Activated CD4-positive, alpha-beta T cell treated with anti-CD3 and anti-CD28 coated beads, Interleukin-2, amount 50 U/mL, for 24 hours (primary cell): Measurements from ENCODE around the gene MRNIP.
"Not testable (repeated sequence)": the region's sequence is repeated elsewhere in the genome, so short reads cannot be mapped to it uniquely, and the experiment has no call there.

Experiments
- DNase-seq, 2 donors: peaks; one replicate each; pipeline ENCODE4 v3.0.0-alpha.2; 2020; ENCODE audit warnings: low read depth in 1 of 2, low spot score in 1 of 2

Gene MRNIP

GRCh38 chr5:179840766-179841165 is 17.9 kb downstream of the MRNIP start:
- DNase-seq = no peak

DNA sequence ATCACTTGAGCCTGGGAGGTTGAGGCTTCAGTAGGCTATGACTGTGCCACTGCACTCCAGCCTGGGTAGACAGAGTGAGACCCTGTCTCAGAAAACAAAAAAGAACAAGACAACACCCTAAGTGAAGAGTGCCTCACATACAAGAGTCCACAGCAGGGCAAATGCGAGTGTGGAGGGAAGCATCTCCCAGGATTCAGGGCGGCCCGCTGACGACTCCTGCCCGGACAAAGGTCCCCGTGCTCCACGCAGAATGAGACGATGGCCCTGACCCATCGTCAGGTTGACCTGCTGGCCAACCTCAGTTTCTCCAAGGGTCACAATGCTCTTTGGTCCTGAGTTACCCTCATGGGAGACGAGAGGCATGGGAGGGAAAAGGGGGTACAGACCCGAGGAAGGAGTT is 18.3 kb downstream of the MRNIP start:
- DNase-seq = no peak

- no peak for DNase-seq
Observed at GRCh38 chr5:179839328-179840256, 19.0 kb downstream of the MRNIP start.

DNA sequence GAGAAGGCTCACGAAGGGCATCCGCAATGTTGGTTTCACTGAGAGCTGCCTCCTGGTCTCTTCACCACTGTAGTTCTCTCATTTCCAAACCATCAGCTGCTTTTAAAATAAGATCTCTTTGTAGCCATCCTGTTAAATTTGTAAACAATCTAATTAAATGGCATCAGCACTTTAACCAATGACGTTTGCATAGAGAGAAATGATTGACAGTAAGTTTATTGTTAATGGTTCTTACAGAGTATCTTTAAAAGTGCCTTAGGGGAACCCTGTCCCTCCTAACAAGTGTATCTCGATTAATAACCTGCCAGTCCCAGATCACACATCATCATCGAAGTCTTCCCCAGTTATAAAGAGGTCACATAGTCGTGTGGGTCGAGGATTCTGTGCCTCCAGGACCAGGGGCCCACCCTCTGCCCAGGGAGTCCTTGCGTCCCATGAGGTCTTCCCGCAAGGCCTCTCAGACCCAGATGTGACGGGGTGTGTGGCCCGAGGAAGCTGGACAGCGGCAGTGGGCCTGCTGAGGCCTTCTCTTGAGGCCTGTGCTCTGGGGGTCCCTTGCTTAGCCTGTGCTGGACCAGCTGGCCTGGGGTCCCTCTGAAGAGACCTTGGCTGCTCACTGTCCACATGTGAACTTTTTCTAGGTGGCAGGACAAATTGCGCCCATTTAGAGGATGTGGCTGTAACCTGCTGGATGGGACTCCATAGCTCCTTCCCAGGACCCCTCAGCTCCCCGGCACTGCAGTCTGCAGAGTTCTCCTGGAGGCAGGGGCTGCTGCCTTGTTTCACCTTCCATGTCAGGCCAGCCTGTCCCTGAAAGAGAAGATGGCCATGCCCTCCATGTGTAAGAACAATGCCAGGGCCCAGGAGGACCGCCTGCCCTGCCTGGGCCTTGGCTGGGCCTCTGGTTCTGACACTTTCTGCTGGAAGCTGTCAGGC is 21.3 kb downstream of the MRNIP start:
- DNase-seq = no peak

DNA sequence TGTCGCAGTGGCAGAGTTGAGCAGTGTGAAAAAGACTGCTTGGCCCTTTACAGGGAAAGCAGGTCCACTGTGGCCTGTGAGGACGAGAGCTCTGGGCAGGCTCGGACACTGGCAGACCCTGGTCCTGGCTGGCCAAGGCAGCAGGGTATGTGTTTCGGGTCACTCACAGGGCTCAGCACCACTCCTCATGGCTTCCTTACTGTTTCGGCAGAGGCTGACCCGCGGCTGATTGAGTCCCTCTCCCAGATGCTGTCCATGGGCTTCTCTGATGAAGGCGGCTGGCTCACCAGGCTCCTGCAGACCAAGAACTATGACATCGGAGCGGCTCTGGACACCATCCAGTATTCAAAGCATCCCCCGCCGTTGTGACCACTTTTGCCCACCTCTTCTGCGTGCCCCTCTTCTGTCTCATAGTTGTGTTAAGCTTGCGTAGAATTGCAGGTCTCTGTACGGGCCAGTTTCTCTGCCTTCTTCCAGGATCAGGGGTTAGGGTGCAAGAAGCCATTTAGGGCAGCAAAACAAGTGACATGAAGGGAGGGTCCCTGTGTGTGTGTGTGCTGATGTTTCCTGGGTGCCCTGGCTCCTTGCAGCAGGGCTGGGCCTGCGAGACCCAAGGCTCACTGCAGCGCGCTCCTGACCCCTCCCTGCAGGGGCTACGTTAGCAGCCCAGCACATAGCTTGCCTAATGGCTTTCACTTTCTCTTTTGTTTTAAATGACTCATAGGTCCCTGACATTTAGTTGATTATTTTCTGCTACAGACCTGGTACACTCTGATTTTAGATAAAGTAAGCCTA is 22.2 kb downstream of the MRNIP start:
- DNase-seq = peak; percentile 24 to 47

- DNase-seq = not testable (repeated sequence)
Observed at GRCh38 chr5:179834871-179835270, 23.7 kb downstream of the MRNIP start.

DNA sequence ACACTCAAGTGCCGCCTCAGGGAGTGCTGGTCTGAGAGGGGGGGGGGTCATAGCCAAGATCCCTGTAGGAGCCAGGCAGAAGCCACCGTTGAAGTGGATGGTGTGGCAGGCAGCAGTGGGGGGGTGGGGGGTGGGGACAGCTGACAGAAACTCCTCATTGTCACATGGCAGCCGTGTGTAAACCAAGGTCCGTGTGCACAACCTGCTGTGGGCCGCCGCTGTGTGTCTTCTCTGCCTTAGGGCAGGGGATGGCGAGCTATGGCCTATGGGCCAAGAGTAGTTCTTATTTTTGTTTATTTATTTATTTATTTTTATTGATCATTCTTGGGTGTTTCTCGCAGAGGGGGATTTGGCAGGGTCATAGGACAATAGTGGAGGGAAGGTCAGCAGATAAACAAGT is 24.5 kb downstream of the MRNIP start:
- DNase-seq = no peak

DNA sequence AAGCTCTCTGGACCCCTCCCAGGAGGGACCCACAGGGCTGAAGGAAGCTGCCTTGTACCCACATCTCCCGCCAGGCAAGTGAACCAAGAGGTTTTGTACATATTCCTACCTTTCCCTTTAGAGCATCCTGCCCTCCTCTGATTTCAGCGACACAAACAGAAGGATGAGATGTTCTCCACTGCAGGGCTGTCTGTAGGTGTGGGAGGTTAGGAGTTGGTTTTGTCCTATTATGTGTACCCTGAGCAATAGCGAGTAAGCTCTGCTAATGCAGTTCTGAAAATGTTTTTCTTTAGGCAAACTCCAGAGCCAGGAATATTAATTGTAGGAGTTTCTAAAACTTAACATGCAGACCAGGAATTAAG is 24.9 kb downstream of the MRNIP start:
- DNase-seq = no peak

DNA sequence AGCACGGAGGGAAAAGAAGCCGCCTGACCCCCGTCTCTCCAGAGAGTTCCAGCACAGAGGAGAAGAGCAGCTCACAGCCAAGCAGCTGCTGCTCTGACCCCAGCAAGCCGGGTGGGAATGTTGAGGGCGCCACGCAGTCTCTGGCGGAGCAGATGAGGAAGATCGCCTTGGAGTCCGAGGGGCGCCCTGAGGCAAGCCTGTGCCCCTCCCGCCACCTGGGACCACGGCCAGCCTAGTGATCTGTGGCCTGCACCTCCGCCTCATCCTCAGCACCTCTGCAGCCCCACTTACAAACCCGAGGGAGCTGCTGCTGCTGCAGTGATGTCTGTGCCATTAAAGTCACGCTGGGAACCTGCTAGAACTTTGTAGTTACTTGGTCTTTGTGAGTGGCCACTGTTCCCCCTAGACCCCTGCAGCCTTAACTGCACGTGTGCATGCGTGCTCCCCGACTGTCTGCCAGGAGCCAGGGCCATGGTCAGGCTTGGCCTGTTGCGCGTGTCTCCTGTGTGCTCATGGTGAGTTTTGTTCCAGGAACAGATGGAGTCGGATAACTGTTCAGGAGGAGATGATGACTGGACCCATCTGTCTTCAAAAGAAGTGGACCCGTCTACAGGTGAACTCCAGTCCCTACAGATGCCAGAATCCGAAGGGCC is 25.4 kb downstream of the MRNIP start:
- no peak for DNase-seq

GRCh38 chr5:179832039-179832745 is 26.4 kb downstream of the MRNIP start:
- DNase-seq = no peak

DNA sequence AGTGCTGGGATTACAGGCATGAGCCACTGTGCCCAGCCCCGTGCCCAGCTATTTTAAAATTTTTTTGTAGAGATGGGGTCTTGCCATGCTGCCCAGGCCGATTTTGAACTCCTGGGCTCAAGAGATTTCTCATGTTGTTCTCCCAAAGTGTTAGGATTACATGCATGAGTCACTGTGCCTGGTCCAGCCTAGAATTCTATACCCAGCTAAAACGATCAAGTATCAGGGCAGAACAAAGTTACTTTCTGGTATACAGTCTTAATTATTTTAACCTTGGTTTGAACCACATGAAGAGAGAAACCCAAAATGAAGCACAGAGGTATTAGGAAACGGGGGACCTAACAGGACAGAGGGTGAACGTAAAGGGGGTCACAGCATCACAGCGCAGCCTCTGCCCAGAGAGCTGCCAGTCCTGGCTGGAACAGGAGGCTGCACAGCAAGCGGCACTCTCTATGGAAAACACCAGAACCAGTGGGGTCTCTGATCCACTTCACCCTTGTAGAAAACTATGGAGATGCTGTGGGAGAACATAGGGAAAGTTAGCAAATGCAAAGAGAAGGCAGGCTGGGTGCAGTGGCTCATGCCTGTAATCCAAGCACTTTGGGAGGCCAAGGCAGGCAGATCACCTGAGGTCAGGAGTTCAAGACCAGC is 27.7 kb downstream of the MRNIP start:
- DNase-seq = no peak

DNA sequence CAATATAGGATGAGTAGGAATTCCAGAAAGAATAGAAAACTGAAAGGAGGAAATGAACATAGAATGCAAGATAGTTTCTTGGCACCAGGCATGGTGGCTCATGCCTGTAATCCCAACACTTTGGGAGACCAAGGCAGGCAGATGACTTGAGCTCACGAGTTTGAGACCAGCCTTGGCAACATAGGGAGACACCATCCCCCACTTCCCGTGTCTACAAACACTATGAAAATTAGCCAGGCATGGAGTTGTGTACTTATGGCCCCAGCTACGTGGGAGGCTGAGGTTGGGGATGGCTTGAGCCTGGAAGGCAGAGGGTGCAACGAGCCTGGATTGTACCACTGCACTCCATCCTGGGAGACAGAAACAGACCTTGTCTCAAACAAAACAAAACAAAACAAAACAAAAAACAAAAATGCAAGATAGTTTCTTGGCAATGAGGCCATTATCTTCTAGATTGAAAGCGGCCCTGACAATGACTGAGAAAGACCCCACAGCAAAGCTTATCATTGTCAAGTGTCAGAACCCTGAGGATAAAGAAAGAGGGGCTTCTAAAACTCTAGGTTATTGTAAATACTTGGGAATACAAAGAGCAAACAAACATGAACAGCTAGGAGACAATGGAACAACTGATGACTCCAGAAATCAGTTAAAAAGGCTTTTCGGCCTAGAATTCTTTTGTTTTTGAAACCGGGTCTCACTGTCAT is 28.7 kb downstream of the MRNIP start:
- no peak for DNase-seq

DNA sequence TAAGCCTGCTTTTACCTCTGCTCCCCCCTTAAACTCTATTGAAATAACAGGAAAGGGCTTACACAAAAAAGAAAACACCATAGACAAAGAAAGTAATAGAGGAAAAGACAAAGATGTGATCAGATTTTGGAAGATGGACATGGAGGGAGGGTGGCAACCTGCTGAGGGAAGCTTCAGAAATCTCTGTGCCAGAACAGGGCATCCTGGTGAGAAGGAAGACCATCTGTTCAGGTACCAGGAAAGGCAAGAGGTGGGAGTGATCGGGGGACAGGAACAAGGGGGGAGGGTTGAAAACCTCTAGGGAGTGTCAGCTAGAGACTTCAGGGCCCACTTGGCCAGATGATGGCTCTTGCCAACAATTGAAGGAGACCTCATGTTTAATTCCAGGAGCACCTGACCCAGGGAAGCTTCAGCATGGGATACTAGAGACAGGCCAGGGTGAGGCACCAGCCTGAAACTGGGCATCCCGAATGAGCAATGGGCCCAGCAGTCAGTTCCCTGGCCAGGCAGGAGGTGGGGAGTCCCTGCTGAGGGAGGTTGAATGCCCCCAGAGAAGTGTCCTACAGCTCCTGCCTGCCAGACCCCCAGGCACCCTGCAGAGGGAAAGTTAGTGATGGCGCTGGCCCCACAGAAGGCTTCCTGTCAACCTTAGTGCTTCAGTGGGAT is 29.7 kb downstream of the MRNIP start:
- no peak for DNase-seq

DNA sequence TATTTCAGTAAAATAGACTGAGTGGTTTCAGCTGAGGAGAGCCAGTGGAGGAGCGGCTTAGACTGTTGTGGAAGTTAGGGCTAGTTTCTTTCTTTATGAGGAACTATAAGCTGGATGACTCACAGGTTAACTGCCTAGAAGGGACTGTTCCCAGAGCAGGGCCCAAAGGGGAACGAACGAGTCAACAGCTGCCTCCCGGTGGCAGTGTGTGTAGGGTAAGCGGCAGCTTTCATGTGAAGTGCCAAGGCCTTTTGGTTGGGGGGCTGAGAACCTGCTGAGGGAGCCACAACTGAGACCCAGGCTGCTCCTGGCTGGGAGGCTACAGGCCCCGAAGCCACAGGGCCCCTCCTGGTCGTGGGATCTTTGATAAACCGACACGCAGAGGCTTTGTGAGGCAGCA is 30.9 kb downstream of the MRNIP start:
- DNase-seq = peak in 1 of 2 donors; percentile 59

GRCh38 chr5:179825655-179826182 is 32.9 kb downstream of the MRNIP start:
- no peak for DNase-seq

- no peak for DNase-seq
Observed at GRCh38 chr5:179824745-179825112, 33.9 kb downstream of the MRNIP start.

- no peak for DNase-seq
Observed at GRCh38 chr5:179823937-179824744, 34.5 kb downstream of the MRNIP start.
